BJ (cell line): Measurements from ENCODE around the gene CNIH3. TPM values are rescaled to one million over a fixed set of nuclear protein-coding genes. Genes with fewer than 3 reads are reported as not detected.

Experiments used
- CTCF ChIA-PET: fragments of 350-600 bp; formaldehyde crosslinking; extraction: SDS; loops from one replicate; lab custom pipeline; 2021; ENCODE audit warnings: antibody characterized with exemption, inconsistent platforms; lab: Yijun Ruan, JAX
- POLR2A ChIA-PET: fragments of 300-600 bp; sonication (Branson Sonifier 250); formaldehyde crosslinking; extraction: SDS; loops from one replicate; lab custom pipeline; 2021; ENCODE audit warnings: antibody characterized with exemption; lab: Charles Lee
- DNase-seq: peaks from one replicate; pipeline ENCODE4 v3.0.0-alpha.2; 2011; ENCODE audit warnings: low read depth
- H3K27me3 ChIP-seq: 2 replicates; pipeline ENCODE4 v1.6.0; 2011; ENCODE audit warnings: low read length; ENCODE audit not compliant: control insufficient read depth, insufficient read depth
- H3K36me3 ChIP-seq: 2 replicates; pipeline ENCODE4 v1.5.1; 2011; ENCODE audit warnings: low read length; ENCODE audit not compliant: control insufficient read depth, insufficient read depth
- H3K4me3 ChIP-seq: 2 replicates; pipeline ENCODE4 v1.5.1; 2011; ENCODE audit warnings: low read depth, mild to moderate bottlenecking, control low read depth, low read length
- CTCF ChIP-seq: IDR thresholded peaks from 2 replicates; pipeline ENCODE4 v1.5.1; 2011; ENCODE audit warnings: low read depth, mild to moderate bottlenecking, control low read depth, inconsistent platforms, low read length, moderate library complexity; ENCODE audit not compliant: insufficient read depth
- polyA plus RNA-seq: library from polyadenylated mRNA; depleted of rRNA; stranded (reverse); fragments of >200 nt; gene quantifications from 2 replicates; pipeline ENCODE4 v1.2.3, GENCODE V29; 2011; rRNA removed

CNIH3 gene
- polyA plus RNA-seq, 1 experiment = 2.9 TPM

GRCh38 chr1:224789311-224789710, 173.2 kb downstream of the CNIH3 start:
- no peak for TF ChIP-seq CTCF
- ChIA-PET CTCF (no interaction called here), POLR2A (interaction anchor here (0.5 kb wide), 1 partner anchor 11 kb away, joined by 10 read pairs; no protein-coding TSS in a partner anchor)
- no peaks in the 10 kb centered on the region for H3K36me3 ChIP-seq
- no peak for DNase-seq
- H3K27me3 ChIP-seq = no peaks in the 10 kb centered on the region
- no peak overlapping the region for H3K4me3 ChIP-seq

Other genes with a start within 250 kb of the CNIH3 start
- 17.3 and 30.0 TPM in 2 replicates for gene WDR26, start 181.5 kb upstream of the CNIH3 start, polyA plus RNA-seq